Adrenal gland (tissue), 12 donors: ENCODE data around the gene SOBP. TPM values are rescaled to one million over a fixed set of nuclear protein-coding genes. Genes with fewer than 3 reads are reported as not detected.

Experiments used
- DNase-seq, 7 donors: peaks; one replicate each; pipeline ENCODE4 v3.0.0-alpha.2; 2019 to 2020
- H3K27ac ChIP-seq, 5 donors: fragments of 200-600 bp; sonication (generic) in 4 of 5; 1 replicate in 3 of 5; 2 replicates in 2 of 5; pipeline versions ENCODE4 v1.5.1 to v1.8.0; 2016 to 2020; ENCODE audit warnings: mild to moderate bottlenecking in 1 of 5
- H3K27me3 ChIP-seq: fragments of 200-600 bp; 2 replicates; pipeline ENCODE4 v1.8.0; 2021
- H3K36me3 ChIP-seq, 2 donors: fragments of 200-600 bp; replicated peaks in 1 of 2; 1 replicate in 1 of 2; 2 replicates in 1 of 2; pipeline versions ENCODE4 v1.5.1 to v1.8.0; 2018 to 2022
- H3K4me1 ChIP-seq, 2 donors: fragments of 200-600 bp; replicated peaks in 1 of 2; 1 replicate in 1 of 2; 2 replicates in 1 of 2; pipeline versions ENCODE4 v1.5.1 to v1.8.0; 2018 to 2021
- H3K4me3 ChIP-seq, 4 donors: fragments of 200-600 bp; sonication (generic) in 3 of 4; one replicate each; pipeline ENCODE4 v1.5.1; 2016 to 2018
- H3K9me3 ChIP-seq, 3 donors: fragments of 200-600 bp; sonication (generic) in 1 of 3; replicated peaks in 1 of 3; 1 replicate in 2 of 3; 2 replicates in 1 of 3; pipeline versions ENCODE4 v1.5.1 to v1.8.0; 2016 to 2021
- POLR2A ChIP-seq, 2 donors: fragments of 450-650 bp; IDR thresholded peaks; one replicate each; pipeline ENCODE4 v1.6.1; 2017; ENCODE audit warnings: antibody characterized with exemption in 2 of 2, mild to moderate bottlenecking in 2 of 2, moderate library complexity in 1 of 2
- WGBS, 4 donors: extraction: QIAGEN DNeasy Blood & Tissue Kit in 2 of 4; methylation state at CpG; one replicate each; pipeline versions ENCODE4 v1.1.5 to v1.1.7; 2013 to 2017; 5-methylcytosine and 5-hydroxymethylcytosine counted together
- intact Hi-C, 2 donors: fragments of 100-400 bp; cut with DNase I; formaldehyde crosslinking; loops; one replicate each; pipeline versions ENCODE4 v1.14.1 to v1.15.0; 2022 to 2023
- polyA plus RNA-seq, 3 donors: library from polyadenylated mRNA; stranded (reverse); fragments of 200-250 nt in 2 of 3; fragments of 350-450 nt in 1 of 3; fragmentation: Illumina TruSeq in 1 of 3; extraction: RNeasy Lipid Tissue Mini Kit (QIAGEN cat#74804) in 1 of 3; gene quantifications; one replicate each; pipeline ENCODE4 v1.2.3, GENCODE V29; 2013 to 2014
- total RNA-seq, 9 donors: library from RNA; depleted of rRNA in 4 of 9; stranded (reverse); fragments of >200 nt in 4 of 9; fragments of 120-200 nt in 1 of 9; fragmentation: NEBNext Ultra II Directional in 1 of 9; extraction: Animal tissue kit (Norgen Biotek cat#: 25700) in 1 of 9; gene quantifications; one replicate each; pipeline versions ENCODE4 v1.1.0 to v1.2.4, GENCODE V29; 2013 to 2023
- TF ChIP-seq, protein P1 (sequence below), 6 experiments: fragments of 450-650 bp in 4 of 6; fragments of 200-600 bp in 2 of 6; sonication (generic) in 1 of 6; IDR thresholded peaks; 1 replicate in 5 of 6; 2 replicates in 1 of 6; pipeline versions ENCODE4 v1.5.1 to v1.8.0; 2016 to 2021; ENCODE audit warnings: antibody characterized with exemption in 6 of 6, mild to moderate bottlenecking in 2 of 6, moderate library complexity in 1 of 6
- donor health status: healthy with polysubstance abuse.
- donor health status: Bipolar disorder and iron deficiency.
- donor health status: DM: yes; HTN: yes; CAD: no.
- donor health status: DM: no; HTN: no; CAD: no.
- donor health status: DM: no; HTN: no; CAD: no.
- donor health status: DM: yes; HTN: yes; CAD: no.

SOBP gene
- total and polyA plus RNA-seq, 12 donors = 5.6 to 25.6 (median 12.5) TPM

DNA sequence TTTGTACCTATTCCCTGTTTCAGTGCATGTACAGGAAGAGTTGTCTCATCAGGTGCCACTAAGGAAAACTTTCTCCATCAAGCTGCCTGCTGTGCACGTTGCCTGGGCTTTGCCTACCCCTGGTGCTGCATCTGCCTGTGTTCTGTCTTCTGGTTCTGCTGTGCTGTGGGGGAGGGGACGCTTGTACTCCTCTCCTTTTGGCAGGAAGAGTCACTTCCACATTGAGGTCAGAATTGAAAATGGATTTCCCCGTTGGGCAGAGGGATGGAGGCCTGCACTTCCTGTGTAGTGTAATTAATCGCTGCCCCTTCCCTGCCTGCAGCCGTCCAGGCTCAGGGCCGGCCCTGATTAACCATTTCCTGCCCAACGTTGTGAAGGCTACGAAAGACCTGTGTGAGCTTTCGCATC is 180.9 kb downstream of the SOBP start:
- DNase-seq = peak; percentile 66 to 89 (median 76)
- Histone ChIP-seq H3K27me3 (no peaks in the 10 kb centered on the region), H3K4me3 (no peak overlapping the region), H3K9me3 (no peaks in the 10 kb centered on the region), H3K36me3 (no peaks in the 10 kb centered on the region), H3K4me1 (peaks cover 13 to 26% of the 10 kb centered on the region in 2 donors), H3K27ac (peak overlapping the region in 1 of 5 donors; percentile 6)
- no peak for TF ChIP-seq POLR2A (IDR thresholded peaks at IDR 0.05)
- TF ChIP-seq, protein P1, sequence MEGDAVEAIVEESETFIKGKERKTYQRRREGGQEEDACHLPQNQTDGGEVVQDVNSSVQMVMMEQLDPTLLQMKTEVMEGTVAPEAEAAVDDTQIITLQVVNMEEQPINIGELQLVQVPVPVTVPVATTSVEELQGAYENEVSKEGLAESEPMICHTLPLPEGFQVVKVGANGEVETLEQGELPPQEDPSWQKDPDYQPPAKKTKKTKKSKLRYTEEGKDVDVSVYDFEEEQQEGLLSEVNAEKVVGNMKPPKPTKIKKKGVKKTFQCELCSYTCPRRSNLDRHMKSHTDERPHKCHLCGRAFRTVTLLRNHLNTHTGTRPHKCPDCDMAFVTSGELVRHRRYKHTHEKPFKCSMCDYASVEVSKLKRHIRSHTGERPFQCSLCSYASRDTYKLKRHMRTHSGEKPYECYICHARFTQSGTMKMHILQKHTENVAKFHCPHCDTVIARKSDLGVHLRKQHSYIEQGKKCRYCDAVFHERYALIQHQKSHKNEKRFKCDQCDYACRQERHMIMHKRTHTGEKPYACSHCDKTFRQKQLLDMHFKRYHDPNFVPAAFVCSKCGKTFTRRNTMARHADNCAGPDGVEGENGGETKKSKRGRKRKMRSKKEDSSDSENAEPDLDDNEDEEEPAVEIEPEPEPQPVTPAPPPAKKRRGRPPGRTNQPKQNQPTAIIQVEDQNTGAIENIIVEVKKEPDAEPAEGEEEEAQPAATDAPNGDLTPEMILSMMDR (IDR thresholded peaks at IDR 0.05) = no peak
- intact Hi-C loops = no loop called here
- 13 to 21% (median 15%) methylated on average over 7 to 9 of the region's 9 CpGs for WGBS, 4 donors

DNA sequence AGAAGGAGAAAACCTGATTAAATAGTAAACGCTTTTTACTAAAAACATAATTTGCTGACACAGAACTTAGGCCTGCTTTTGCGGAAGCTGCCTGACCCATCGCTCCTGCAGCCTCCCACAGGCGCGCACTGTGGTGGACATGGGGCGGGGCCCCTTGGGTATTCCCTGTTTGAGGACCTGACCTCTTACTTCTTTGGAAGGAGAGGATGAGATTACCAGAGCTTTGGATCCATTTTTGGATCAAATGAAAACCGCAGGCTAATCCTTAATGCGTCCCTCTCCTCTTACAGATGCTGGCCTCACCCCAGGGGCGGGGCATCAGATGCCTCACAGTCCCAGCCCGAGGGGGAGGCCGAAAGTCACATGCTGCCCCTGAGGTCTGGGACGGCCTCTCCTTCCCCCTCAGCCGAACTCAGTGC is 183.2 kb downstream of the SOBP start:
- intact Hi-C loops = no loop called here
- no peak overlapping the region for H3K27ac ChIP-seq
- TF ChIP-seq POLR2A (IDR thresholded peaks at IDR 0.05) = no peak
- TF ChIP-seq, protein P1 (IDR thresholded peaks at IDR 0.05) = no peak
- H3K27me3 ChIP-seq = no peaks in the 10 kb centered on the region
- H3K36me3 ChIP-seq = no peaks in the 10 kb centered on the region
- H3K9me3 ChIP-seq = no peaks in the 10 kb centered on the region
- peaks cover 5 to 18% of the 10 kb centered on the region in 2 donors for H3K4me1 ChIP-seq
- WGBS, 4 donors = 77 to 94% (median 81%) methylated on average over 12 to 13 of the region's 13 CpGs
- DNase-seq = peak in 1 of 7 donors; percentile 22
- H3K4me3 ChIP-seq = no peak overlapping the region

DNA sequence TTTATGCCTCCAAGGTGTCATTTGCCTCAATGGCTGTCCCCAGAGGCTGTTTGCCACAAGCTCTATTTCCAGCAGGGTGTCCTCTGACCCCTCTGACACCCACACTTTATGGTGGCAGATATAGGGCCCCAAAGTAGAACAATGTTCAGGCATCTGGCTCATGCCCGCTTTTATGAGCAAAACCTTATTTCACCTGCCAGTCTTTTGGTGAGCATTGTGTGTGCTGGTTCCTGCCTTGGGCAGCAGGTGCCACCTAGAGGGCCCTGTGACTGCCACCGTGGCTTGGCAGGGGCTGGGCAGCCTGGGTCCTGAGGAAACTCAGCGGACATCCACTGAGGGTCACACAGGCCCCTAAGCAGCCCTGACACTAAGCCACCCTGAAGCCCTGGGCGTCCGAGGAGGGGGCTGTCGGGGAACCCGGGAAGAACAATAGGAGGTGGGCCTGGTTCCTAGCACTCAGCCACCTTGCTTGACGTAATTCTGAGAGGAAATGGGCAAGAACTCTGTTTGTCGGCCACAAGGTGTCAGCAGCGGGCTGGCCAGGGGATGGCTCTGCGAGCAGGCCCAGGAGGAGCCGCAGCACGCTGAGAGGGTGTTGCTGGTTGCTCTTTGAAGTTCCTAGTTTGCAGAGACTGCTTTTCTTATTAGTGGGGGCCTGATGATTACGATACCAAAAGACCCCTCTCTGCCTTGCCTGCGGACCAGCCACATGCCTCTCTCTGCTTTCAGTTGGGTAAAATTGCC is 185.2 kb downstream of the SOBP start:
- TF ChIP-seq, protein P1 (IDR thresholded peaks at IDR 0.05) = peak in 5 of 6 experiments; percentile 78 to 98 (median 94)
- no peak for TF ChIP-seq POLR2A (IDR thresholded peaks at IDR 0.05)

DNA sequence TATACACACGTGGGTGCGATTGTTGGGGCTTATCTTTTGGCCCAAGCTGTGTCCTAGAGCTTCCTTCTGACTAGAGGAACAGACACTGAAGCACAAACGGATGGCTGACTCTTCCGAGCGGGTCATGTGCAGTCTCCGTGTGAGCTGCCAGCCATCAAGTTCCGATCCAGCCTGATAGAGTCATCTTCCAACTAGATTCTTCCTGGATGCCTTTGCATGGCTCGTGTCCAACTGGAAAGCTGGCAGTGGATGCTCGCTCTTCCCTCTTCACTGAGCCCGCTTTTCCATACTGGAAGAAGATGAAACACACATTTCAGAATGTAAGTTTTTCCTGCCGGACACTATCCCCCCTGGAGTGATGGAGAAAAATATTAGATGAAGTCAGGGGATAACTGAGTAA is 186.1 kb downstream of the SOBP start:
- peaks cover 2 to 18% of the 10 kb centered on the region in 2 donors for H3K4me1 ChIP-seq
- no peaks in the 10 kb centered on the region for H3K36me3 ChIP-seq
- WGBS, 4 donors = 68 to 70% (median 70%) methylated on average over 9 to 11 of the region's 11 CpGs
- intact Hi-C loops = loop anchor here in 1 of 2 donors (5.0 kb wide), 1 partner anchor 171 kb away; no protein-coding TSS in a partner anchor
- no peak overlapping the region for H3K27ac ChIP-seq
- no peaks in the 10 kb centered on the region for H3K9me3 ChIP-seq
- no peaks in the 10 kb centered on the region for H3K27me3 ChIP-seq
- TF ChIP-seq POLR2A (IDR thresholded peaks at IDR 0.05) = no peak
- TF ChIP-seq, protein P1 (IDR thresholded peaks at IDR 0.05) = no peak
- DNase-seq = no peak
- H3K4me3 ChIP-seq = no peak overlapping the region

More for the DNA sequence above, 185.2 kb downstream of the SOBP start:
- peak overlapping the region in 1 of 4 donors; percentile 47 for H3K4me3 ChIP-seq
- intact Hi-C loops = loop anchor here in 1 of 2 donors (5.0 kb wide), 1 partner anchor 172 kb away; no protein-coding TSS in a partner anchor
- peak overlapping the region in 3 of 5 donors; percentile 23 to 58 (median 57) for H3K27ac ChIP-seq
- no peaks in the 10 kb centered on the region for H3K9me3 ChIP-seq
- WGBS, 4 donors = 4 to 8% (median 6%) methylated on average over 11 to 15 of the region's 15 CpGs
- no peaks in the 10 kb centered on the region for H3K27me3 ChIP-seq
- H3K4me1 ChIP-seq = peaks cover 5 to 23% of the 10 kb centered on the region in 2 donors
- H3K36me3 ChIP-seq = no peaks in the 10 kb centered on the region
- DNase-seq = peak; percentile 83 to 90 (median 88)
